GM18909 (cell line): ENCODE results near the gene ATP2B2.

Source experiments
- ATAC-seq: cut with Tn5 transposase; IDR thresholded peaks from one replicate; pipeline ENCODE4 v1.9.1; 2021; ENCODE audit warnings: mild to moderate bottlenecking; ENCODE audit not compliant: unreplicated experiment, poor library complexity

ATP2B2 gene

DNA sequence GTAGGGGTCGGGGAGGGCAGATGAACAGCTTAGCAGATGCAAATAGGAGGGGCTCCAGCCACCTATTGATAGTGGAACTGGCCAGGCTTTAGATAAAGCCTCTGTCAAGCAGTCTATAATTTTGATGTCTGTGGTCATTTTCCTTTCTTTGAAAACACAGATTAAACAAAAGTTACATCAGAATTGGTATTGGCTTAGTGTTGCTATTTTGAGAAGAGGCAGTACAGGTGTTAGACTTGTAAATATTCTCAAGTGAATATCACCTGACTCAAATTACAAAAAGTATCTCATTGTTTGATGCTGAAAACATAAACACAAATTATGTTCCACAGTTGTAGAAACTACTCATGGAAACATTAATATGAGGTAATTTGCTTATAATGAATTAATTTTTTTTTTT is 230.8 kb downstream of the ATP2B2 start:
- ATAC-seq, result no peak
